ENCODE data around the gene MIF4GD.

DNA sequence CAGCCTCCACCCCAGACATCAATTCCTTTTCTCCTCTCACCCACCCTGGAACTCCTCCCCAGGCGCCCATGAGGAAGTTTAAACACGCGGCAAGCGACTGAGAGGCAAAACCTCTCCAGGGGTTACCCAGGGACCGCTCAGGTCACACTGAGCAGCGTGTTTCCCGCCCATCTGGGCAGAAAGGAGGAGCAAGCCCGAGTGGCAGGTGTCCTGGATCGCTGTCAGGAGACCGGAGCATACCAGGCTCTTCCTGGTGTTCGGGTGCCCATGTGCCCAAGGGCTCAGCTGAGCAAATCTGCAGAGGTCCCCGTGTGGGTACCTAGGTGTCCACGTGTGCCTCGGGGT, 17.7 kb upstream of the MIF4GD start:
- TF ChIP-seq POLR2A (IDR thresholded peaks at IDR 0.05; ENCODE audit: low read depth, low read length) (no peak), POLR2AphosphoS5 (IDR thresholded peaks at IDR 0.05; ENCODE audit: low read depth, low read length) (no peak)
